ENCODE results near the gene GPR78.
A peak's percentile ranks its signal among the peaks of the same experiment; 100 is the strongest.

Gene GPR78

DNA sequence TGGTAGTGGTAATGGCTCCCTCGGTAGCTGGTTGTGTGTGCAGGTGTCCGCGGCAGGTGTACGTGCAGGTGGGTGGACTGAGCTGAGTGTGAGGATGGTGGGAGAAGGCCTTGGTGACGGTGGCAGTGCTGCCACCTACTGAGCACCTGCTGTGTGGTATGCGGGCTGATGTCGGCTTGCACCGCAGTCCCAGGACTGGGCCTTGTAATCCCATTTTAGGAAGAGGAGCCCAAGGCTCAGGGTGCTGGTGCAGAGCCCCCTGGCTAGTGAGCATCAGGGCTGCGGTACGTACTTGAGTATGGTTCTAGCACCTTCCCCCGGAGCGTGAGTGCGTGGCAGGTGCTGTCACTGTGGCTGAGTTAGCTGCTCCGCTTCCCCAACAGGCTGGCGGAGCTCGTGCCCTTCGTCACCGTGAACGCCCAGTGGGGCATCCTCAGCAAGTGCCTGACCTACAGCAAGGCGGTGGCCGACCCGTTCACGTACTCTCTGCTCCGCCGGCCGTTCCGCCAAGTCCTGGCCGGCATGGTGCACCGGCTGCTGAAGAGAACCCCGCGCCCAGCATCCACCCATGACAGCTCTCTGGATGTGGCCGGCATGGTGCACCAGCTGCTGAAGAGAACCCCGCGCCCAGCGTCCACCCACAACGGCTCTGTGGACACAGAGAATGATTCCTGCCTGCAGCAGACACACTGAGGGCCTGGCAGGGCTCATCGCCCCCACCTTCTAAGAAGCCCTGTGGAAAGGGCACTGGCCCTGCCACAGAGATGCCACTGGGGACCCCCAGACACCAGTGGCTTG lies 6.7 kb downstream of the GPR78 start:
- no peak for DNase-seq (ENCODE audit: low spot score)

DNA sequence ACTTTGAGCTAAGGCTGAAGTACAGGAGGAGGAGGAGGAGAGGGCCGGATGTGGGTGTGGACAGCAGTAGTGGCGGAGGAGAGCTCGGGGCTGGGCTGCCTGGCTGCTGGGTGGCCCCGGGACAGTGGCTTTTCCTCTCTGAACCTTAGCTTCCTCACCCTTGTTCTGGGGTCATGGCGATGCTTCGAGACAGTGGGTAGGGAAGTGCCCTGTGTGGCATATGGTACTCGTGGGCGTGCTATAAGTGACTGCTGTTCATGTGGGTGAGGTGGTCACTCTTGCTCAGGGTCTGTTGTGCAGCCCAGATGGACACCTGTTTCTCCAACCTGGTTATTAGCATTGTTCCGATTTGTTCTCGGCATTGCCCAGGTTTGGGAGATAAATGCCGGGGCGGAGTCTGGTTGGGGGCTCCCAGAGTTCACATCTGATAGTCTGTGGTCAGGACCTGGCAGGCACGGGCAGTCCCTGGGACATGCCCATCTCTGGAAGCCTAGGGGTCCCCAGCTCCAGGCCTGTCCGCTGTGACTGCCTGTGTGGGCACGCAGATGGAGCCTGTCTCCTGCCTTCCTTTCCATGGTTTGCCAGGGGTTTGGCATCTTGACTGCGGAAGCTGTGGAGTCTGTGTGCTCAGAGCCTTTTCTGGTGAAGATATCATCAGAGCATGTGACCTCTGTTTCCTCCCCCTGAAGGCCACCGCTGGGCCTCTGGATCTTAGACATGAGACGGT lies 7.4 kb downstream of the GPR78 start:
- DNase-seq (ENCODE audit: low spot score): no peak

DNA sequence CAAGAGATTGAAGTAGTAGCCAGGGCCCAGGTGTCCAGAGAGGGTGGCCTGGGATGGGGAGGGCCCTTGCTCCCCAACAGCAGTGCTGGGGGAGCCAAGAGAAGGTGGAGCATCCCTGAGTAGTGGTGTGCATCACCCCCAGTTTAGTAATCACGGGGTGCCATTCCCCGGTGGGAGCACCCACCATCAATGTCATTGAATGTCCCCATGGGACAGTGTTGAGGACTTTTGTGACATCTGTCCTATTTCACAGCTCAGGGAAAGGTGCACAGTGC lies 7.9 kb downstream of the GPR78 start:
- no peak for DNase-seq (ENCODE audit: low spot score)

DNA sequence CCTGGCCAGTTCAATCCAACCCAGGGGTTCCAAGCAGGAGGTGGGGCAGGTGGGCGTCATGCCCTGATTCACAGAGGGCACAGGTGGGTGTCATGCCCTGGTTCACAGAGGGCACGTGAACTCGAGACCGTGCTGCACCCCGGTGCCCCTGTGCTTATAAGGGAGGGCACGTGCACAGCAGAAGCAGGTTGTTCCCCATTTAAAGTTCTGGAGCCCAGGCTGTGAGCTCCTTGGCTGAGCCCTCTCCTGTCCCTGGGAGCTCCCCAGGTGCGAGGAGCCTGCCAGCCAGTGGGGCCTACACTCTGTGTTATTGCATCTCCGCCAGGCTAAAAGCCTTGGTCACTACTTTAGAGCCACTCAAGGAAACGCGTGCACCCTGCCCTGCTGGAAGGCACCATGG lies 9.1 kb downstream of the GPR78 start:
- no peak for DNase-seq (ENCODE audit: low spot score)

DNA sequence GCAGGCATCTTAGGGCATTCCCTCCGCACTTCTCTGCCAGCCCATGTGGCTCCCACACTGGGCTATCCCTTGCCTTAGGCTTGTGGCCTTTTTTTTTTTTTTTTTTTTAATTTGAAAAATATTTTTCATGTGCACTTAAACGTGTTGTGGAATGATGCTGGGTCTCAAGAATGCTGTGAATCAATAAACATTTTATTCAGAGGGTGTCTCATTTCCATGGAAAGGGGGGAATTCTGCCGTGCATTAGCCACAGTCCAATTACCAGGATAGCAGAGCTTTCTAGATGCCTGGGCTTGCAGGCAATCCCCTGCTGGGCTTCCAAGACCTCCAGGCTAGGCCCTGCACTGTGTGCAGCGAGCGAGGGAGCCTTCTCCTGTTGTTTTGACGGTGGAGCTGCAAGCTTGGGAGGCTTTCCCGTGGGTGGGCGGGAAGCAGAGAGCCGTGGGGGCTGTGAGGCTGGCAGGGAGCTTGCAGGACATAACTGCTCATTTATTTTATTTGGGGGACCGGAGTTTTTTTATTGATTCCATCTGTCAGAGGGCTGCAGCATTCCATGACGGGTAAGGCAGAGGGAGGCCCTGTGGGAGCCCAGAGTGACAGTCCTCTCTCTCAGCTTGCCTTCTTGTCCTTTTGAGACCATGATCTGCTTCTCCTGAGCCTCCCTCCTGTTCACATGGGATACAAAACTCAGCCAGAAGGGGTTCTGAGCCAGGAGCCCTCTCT lies 9.8 kb downstream of the GPR78 start:
- no peak for DNase-seq (ENCODE audit: low spot score)

DNA sequence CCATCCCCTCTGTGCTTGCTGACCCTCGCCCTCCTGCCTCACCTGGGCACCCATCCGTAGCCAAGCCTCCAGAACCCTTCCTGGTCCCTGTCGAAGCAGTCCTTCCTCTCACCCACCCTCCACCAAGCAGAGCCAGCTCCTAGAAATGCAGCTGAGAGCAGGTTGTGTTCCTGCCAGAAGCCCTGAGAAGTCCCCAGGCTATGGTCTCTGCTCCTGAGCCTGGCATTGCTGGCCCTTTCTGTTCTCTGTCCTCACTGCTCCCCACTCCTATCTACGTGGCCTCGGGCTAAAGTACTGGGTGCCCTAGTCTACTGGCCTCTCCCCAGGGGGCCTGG lies 10.3 kb downstream of the GPR78 start:
- no peak for DNase-seq (ENCODE audit: low spot score)

DNA sequence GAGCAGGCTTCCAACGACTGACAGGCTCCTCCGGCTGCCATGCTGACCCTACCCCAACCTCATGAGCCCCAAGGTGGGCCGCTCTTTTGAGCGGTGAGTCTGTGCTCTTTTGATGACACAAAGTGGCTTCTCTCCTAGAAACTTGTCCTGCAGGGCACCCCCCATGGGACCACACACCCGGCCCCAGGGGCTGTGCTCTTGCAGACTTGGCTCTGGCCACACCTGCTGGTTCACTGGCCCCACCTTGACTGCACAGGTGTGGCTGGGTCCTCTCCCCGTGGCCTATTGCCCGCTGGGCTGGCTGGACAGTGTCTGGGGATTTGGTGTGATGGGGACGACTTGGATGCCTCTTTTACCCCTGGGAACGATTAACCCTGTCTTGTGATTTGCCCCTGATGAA lies 10.9 kb downstream of the GPR78 start:
- DNase-seq (ENCODE audit: low spot score): no peak

DNA sequence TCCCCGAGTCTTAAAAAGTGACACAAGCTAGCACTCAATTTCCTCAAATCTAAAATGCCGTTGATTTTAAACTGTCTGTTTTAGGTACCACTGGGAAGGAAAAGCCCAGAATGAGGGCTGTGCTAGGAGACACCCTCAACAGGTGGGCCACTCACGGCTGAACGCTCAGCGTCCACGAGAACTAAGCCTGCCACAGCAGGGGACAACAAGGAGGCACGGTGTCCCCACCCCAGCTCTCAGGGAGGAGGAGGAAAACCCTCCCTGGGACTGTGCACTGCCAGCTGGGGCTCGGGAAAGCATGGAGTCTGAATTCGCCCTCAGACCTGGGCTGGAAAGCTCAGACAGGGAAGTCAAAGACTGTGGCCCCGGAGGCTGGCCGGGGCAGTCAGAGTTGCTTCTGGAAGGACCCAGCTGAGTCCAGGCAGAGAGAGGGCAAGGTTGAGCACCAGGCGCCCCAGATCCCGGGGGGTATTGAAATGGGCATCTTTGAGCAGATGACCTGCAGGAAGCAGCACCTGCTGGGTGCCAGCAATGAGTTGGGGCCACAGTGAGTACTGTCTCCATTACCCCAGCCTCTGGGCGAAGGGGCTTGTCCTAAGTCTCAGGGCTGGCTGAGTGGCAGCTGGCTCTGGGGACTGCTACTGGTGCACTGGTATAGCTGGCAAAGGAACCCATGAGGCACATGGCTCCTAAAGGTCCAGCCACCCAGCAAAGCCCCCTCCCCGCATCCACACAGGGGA lies 11.6 kb downstream of the GPR78 start:
- no peak for DNase-seq (ENCODE audit: low spot score)

DNA sequence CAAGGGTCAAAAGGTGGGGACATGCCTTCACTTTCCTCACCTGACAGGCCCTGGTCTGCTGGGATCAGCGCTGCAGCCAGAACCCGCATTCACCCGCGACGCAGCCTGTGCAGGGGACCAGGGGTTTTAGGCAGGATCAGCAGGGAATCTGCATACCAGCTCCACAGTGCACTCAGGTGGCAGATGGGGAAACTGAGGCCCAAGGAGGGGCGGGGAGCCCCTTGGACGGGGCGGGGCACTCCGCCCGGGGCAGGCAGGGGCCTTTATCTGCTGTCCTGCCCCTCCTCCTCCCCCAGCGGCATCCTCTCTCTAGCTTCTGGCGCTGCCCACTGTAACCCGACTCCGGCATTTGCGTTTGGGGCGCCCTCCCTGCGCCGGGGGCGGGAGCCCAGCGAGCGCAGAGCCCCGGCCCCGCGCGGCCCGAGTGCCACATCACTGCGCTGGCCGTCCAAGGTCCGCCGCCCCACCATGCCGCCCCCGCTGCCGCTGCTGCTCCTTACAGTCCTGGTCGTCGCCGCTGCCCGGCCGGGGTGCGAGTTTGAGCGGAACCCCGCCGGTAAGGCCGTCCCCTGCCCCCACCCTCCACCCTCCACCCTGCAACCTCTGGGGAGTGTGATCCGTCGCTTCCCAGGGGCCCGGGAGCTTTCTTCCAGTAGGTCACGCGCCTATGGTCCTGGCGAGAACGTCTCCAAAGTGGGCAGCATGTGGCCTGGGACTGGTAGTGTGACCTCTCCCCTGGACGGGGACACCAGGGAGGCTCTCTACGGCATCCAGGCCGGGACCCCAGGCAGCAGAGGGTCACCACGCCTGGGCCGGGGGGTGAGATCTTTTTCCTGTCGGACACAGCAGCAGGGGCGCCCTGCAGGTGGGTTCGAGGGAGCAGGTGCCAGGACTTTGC lies 12.4 kb downstream of the GPR78 start, which contains the start of gene CPZ:
CPZ (plus strand) TSS at position 400 of the 898 bp plus-strand sequence; CDS start at position 469, 69 bp downstream.
- DNase-seq (ENCODE audit: low spot score): no peak

DNA sequence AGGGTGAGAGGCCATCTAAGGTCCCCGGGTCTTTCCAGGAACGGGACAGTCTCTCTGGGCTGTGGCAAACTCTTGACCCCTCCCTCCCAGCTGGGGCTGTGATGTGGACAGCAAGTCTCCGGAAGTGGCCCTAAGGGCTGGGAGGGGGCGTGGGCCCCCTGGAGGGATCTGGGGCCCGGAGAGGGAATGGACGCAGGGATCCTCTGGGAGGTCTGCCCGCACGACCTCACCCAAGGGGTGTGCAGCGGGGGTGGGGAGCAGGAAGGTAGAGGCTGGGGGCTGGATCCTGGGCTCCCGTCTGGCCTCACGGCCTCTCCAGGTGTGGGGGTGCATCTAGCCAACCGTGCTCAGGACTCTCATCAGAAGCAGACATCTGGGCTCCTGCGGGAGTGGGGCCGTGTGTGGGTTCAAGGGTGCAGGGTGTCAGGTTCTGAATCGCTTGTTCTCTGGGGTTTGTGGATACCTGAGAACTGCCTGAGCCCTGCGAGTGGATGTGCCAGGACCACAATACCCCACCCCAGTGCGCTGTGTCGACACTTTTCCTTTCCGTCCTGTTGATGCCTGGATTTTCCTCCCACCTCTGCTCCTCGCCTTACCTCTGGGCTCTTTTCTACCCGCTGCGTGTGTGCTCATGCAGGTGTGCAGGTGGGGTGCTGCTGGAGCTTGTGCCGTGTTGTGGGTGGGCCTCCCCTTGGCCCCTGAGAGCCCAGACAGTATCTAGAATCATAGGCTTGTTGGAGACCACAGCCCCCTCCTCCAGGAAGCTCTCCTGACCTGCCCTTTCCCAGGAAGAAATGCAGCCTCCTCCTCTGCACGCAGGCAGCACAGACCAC lies 13.3 kb downstream of the GPR78 start:
- DNase-seq (ENCODE audit: low spot score): no peak

DNA sequence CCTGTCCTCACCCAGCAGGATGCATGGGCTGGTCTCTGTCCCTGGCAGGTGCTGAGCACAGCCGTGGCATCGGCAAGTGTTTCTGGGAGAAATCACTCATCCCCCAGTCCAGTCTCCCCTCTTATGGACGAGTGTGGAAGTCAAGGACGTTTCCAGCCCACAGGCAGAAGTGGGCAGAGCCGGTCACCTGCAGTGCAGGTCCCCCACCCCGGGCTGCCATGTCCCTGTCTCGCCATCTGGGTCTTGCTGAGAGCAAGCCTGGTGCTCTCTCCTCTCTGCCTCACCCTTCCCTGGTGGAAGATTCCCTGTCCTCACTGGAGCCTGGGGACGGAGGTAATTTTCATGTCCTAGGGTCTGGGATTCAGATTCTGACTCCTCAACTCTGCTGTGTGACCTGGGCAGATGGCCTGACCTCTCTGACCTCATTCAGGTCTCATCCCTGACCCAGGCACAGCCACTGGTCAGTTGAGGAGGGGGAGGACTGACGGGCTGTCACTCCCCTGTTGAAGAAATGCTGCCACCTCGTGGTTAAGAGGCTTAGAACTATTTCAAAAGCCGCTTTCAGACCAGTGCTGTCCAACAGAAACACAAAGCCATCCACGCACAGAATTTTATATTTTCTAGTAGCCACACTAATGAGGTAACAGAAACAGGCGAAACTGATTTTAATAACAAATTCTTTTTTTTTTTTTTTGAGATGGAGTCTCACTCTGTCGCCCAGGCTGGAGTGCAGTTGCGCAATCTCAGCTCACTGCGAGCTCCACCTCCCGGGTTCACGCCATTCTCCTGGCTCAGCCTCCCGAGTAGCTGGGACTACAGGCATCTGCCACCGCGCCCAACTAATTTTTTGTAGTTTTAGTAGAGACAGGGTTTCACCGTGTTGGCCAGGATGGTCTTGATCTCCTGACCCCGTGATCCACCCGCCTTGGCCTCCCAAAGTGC lies 14.2 kb downstream of the GPR78 start:
- peak; percentile 8 for DNase-seq (ENCODE audit: low spot score)

DNA sequence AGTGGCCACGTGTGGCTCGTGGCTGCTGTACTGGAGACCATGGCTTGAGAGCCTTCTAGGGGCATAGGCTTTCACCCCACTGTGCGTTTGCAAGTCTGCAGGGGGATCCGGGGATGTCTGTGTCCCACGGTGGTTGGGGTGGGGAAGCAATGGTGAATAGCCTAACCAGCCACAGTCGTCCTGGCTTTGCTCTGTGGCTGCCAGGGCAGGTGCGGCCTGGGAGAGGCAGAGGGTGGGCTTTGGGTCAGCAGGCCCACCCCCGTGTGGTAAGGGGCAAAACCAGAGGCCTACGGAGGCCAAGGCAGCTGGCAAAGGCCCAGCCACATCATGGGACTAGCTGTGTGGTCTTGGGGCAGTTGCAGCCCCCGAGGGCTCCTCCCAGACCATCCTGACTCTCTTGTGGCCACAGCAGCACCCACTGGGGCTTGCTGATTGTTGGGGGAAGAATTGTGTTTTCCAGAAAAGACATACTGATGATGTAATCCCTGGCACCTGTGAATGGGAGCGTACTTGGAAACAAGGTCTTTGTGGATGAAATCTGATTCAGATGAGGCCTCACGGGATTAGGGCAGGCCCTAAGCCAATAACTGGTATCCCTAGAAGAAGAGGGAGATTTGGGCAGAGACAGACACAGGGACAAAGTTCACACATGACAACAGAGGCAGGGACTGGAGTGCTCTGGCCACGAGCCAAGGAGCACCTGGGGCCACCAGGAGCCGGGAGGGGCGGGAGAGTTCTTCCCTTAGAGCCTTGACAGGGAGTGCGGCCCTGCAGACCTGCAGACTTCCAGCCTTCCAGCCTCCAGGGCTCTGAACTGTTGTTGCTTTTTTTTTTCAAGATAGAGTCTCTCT lies 15.3 kb downstream of the GPR78 start:
- no peak for DNase-seq (ENCODE audit: low spot score)

DNA sequence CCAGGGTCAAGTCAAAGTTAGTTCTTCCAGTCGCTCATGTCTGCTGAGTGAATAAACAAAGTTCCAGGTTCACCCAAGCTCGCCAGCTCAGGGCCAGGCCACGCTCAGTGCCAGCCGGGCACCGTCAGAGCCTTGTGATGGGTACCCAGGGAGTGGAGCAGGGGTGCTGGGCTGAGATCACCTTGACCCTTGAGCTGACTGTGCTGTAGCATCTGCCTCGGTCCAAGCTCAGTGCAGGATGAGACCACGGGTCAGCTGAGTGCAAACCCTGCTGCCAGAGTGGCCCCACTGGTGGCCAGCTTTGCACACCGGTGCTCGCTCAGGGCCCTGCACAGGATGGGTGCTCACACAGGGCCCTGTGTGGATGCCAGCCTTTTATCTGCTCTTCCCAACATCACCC lies 16.7 kb downstream of the GPR78 start:
- DNase-seq (ENCODE audit: low spot score): no peak

DNA sequence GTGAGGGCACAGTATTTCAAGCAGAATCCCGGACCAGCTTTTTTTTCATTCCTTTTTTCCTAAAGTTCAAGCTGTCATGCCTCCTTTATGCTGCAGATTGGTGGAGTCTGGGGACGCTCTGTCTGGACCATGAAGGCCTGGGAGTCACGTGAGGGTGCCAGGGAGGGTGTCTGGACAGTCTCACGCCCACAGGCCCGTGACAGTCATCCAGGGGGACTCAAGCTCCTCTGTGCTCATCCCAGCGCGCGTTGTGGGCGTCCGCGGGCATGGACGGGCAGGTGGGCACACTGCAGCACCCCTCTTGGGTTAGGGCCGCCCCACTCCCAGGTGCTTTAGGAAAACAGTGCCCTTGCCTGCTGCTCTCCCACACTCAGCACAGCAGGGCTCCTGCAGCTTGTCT lies 17.1 kb downstream of the GPR78 start:
- no peak for DNase-seq (ENCODE audit: low spot score)

DNA sequence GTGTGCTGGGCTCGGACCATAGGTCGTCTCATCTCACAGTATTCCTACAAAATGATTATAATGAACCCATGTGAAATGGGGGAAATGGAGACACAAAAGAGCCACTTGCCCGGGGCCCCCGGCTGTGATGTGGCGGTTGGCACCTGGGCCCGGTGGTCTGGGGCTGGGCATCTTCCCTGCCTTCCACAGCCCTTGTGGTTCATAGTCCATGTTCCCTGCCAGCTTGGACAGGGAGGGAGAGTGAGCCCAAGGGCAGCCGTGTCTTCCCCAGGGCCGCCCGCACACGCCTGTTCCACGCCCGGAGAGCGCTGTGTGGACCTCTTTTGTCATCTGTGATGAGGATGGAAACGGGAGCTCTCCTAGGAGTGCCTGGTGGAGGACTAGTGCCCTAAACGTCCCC lies 17.6 kb downstream of the GPR78 start:
- DNase-seq (ENCODE audit: low spot score): no peak

DNA sequence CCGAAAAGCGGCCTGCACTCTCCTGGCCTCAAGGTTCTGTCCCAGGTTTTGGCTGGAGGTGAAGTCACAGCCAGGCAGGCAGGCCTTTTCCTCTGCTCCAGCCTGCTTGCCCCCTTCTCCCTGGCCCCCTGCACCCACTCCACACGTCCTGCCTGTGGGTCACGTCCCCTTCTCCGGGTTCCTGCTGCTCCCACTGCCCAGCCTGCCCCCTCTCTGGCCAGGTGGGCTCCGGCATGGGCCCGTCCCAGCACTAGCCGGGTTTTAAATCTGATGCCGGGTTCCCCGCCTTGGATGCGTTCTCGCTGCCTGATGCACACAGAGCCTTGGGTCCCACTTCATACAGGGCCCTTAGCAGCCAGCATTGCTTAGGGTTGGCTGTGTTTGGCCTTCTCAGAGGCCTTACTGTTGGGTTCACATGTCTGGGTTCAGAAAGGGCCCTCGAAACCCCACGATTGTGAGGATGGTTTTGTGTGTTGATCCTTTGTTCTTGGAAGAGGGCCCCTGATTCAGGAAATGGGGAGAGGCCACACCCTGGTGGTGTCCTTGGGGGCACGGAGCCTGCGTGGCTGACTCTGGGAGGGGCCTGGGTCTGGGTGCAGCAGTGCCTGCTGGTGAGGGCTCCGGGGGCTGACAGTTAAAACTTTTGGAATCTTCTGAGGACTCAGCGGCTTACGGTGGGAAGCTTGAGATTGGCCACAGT lies 18.3 kb downstream of the GPR78 start:
- no peak for DNase-seq (ENCODE audit: low spot score)

DNA sequence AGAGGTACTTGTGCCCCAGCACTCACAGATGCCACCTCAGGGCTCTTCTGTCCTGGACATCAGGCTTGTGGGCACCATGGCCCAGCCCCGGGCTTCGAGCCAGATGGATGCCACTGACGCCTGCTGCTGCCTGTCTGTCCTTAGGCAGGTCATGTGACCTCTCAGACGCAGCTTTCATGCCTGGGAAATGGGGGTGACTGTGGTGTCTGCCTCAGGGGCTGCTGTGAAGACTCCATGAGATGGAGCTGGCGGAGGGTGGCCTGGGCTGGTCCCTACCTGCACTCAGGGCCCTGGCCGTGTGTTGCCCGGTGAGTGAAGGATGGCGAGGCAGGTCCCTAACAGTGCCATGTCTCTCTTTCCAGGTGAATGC lies 18.9 kb downstream of the GPR78 start:
- no peak for DNase-seq (ENCODE audit: low spot score)

DNA sequence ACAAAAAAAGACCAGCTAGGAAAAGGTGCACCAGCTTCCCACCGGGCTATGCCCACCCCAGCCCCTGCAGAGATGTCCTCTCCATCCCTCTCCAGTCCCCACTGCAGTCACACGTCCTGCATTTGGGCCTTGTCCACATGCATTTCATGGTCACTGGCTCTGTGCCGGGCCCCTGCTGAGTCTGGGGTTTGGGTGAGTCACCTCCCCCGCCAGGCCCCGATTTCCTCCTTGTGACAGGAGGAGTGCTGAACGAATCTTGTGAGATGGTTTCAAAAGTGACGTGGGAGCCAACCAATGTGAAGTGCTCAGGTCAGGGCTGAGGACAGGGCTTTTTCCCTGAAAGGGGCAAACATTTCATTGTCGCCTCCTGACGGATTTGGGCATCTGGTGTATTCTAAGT lies 19.5 kb downstream of the GPR78 start:
- no peak for DNase-seq (ENCODE audit: low spot score)

Data from hematopoietic multipotent progenitor cell treated with erythropoietin and hydrocortisone succinate and interleukin-3 and kit ligand, for 17 days (in vitro differentiated cells).